Stimulated activated CD8-positive, alpha-beta memory T cell treated with anti-CD3 and anti-CD28 coated beads, Interleukin-4, amount 100 ng/mL, for 1 hour (primary cell): ENCODE measurements around the gene ACCS.

Experiments
- DNase-seq, 2 donors: peaks; one replicate each; pipeline ENCODE4 v3.0.0-alpha.2; 2020; ENCODE audit warnings: low read depth in 2 of 2, low spot score in 1 of 2

ACCS gene, protein sequence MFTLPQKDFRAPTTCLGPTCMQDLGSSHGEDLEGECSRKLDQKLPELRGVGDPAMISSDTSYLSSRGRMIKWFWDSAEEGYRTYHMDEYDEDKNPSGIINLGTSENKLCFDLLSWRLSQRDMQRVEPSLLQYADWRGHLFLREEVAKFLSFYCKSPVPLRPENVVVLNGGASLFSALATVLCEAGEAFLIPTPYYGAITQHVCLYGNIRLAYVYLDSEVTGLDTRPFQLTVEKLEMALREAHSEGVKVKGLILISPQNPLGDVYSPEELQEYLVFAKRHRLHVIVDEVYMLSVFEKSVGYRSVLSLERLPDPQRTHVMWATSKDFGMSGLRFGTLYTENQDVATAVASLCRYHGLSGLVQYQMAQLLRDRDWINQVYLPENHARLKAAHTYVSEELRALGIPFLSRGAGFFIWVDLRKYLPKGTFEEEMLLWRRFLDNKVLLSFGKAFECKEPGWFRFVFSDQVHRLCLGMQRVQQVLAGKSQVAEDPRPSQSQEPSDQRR

DNA sequence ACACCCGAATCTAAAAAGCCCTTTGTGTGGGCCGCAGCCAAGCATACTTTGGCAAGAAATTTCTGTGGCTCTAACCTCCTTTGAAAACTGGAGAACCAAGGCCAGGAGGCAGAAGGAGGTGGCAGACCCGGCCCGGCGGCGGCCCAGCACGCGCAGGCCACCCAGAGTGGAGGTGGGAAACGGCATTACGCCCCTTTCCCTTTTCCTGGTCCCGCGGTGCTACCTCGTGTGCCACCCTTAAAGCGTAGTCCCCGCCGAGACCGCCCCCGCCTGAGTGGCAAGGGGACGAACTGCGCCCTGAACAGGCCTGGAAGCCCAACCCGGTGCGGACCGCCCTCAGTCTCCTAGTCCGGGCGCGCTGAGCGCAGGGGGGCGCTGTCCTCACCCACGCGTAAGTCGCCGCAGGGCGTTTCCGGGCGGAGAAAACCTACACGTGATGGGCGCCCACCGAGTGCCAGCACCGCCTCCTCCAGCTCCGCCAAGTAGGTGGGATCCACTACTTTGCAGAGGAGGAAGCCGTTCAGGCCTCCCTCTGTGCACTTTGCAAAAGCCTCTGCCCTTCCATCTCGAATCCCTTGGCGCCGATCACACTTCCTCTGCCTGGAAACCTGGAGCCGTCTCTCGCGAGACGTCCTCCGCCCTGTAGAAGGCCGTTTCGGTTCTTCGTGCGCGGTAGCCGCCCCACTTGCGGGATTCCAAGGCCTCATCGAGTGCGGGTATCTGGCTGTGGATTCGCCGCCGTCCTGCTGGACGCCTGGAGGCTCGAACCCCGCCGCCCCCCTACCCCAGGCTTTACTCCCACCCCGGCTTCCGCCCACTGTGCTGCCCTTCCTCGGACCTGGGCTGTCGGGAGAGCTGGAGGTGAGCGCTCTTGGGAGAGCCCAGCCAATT, at the start of gene ACCS:
ACCS (plus strand) TSS at position 430 of the 891 bp plus-strand sequence. CDS start 1,358 bp downstream, outside the sequence.
- DNase-seq = peak; percentile 67 to 79

GRCh38 chr11:44016546-44017442, 49.3 kb upstream of the ACCS start:
- DNase-seq = no peak

DNA sequence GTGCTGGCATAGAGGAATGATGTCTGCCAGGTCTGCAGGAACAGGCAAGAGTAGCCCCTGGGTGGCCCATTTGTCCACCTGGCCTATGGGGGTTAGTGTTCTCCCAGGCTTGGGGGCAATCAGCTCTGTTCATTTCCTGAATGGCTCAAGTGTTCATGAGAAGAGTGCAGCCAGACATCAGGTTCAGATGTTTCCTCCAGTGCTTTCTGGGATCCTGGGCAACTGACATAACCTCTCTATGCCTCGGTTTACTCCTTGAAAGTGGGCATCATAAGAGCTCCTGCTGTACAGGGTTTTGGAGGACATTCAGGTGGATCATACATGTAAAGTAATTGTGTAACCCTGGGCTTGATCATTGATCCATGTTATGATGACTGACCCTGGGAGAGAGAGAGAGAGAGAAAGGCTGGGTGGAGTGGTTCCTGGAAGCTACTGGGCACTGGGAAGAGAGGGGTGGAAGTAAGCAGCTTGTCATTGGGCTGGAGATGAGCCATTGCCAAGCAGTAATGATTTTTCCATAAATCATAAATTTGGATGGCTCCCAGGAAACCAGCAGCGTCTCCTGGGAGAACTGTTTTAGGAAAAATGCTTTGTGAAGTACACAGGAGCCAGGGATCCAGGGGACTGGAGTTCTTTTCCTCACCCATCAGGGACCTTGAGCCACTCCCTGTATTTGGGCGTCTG, 48.5 kb upstream of the ACCS start:
- DNase-seq = no peak

DNA sequence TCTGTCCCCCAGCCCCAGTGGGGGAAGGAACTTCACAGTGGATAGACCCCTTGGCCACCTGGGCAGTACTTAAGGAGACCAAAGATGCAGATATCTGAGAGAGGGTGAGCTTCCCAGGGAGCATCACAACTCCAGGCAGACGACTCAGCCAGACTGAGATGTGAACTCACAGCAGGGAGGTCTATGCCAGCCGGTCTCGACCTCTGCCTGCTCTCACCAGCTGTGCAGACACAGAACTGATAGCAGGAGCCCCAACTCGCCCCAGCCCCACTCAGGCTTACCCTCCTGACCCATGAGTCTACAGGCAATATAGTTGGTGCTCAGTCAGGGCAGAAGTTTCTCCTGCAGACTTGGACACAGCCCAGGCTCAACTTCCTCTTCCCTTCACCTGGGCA, 47.9 kb upstream of the ACCS start:
- no peak for DNase-seq

DNA sequence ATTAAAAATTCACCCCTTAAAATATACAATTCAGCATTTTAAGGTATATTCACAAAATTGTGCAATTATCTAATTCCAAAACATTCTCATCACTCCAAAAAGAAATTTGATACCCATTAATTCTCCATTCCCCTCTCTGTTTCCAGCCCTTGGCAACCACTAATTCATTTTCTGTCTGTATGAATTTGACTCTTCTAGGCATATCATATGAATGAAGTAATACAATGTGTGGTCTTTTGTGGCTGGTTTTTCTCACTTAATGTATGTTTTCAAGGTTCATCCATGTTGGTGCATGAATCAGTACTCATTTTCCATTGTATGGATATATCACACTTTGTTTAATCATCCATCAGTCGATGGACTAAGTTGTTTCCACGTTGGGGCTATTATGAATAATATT, 47.2 kb upstream of the ACCS start:
- DNase-seq = no peak

DNA sequence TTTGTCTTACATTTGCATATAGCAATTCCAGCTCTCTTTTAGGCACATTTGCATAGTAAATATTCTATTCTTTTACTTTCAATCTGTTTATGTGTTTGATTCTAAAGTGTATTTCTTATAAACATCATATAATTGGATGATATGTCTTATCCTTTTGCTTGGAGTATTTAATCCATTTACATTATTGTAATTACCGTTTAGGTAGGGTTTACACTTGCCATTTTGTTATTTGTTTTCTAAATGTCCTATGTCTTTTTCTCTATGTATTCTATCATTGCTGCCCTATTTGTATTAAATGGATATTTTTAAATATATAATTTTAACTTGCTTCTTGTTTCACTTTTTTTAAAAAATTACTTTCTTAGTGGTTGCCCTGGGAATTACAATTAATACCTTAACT, 41.1 kb upstream of the ACCS start:
- DNase-seq = no peak

DNA sequence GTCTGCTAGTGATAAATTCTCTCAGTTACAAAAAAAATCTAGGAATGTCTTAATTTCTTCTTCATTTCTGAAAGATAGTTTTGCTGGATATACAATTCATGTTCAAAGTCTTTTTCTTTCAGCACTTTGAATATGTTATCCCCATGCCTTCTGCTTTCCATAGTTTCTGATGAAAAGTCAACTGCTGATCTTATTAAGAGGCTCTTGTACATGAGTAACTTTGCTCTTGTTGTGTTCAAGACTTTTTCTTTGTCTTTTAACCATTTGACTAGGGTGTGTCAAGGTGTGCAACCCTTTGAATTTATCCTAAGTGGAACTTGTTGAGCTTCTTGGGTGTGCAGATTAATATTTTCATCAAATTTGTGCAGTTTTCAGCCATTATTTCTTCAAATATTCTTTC, 40.3 kb upstream of the ACCS start:
- no peak for DNase-seq

- DNase-seq = no peak
These were observed 37.7 kb upstream of the ACCS start for GRCh38 chr11:44028401-44028800.

GRCh38 chr11:44028816-44029506, 37.1 kb upstream of the ACCS start:
- DNase-seq = no peak

DNA sequence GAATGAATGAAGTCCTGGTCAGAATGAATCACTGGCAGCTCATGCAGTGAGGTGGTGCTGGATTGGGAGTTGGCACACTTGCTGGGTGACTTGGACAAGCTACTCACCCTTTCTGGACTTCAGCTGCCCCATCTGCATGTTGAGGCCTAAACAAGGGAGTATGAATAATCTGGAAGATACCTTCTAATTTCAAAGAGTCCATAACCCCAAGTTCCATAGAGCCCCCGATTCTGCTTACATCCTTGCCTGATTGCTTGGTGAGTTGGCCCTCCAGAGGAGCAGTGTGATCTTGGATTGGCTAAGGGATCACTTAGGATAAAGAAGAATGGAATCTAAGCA, 36.6 kb upstream of the ACCS start:
- no peak for DNase-seq

DNA sequence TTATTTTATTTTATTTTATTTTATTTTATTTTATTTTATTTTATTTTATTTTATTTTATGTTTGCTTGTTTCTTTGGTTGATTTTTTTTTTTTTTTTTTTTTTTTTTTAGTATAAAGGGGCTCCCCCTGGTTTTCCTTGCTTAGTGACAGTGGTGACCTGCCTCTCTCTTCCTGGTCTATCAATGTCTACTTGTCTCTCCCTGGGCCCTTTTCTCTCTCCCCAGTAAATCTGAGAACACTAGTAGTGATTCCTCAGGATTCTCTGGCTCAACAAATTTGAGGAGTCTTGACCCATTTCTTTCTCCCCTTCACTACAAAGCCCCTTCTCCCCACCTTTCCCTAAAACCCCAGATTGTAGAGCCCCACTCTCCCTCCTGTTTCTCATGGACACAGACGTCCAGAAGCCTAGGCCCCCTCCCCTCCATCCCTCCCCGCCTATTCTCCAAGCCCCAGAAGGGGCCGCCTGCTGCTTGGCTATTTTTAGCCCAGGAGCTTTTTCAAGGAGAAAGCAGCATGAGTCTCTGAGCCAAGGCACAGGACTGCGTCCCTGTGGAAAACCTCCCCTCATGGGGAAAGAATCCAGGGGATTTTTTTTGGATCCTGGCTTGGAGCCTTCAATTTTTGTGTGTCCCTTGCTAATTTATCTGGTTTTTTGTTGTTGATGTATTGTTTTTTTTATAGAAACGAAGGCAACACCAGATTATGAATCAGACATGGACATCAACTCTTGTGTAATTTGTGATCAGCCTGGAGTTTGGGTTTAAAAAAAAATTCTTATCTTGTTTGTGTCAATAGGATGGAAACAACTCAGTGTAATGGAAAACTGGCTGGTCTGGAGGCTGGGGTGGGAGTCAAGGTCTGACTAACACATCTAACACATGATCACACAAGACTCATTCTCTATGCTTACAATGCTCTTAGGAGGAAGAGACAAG, 35.8 kb upstream of the ACCS start:
- no peak for DNase-seq

- no peak for DNase-seq
These were observed 35.1 kb upstream of the ACCS start for GRCh38 chr11:44030996-44031395.

DNA sequence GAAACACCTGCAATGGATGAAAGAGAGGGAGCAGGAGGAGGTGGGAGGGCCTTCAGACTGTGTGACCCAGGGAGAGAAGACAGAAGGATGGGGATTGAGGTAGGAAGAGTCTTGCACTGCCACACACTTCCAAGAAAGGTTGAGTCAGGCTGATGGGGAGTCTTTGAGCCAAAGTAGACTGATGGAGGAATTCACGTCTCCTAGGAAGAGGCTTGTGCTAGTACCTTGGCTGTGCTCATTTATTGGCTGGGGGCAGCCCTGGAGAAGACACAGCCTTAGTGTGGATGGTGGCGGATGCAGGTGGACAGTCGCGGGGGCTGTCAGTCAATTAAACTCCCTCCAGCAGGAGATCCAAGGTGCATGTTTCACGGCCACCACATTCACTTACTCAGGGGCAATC, 34.5 kb upstream of the ACCS start:
- no peak for DNase-seq

DNA sequence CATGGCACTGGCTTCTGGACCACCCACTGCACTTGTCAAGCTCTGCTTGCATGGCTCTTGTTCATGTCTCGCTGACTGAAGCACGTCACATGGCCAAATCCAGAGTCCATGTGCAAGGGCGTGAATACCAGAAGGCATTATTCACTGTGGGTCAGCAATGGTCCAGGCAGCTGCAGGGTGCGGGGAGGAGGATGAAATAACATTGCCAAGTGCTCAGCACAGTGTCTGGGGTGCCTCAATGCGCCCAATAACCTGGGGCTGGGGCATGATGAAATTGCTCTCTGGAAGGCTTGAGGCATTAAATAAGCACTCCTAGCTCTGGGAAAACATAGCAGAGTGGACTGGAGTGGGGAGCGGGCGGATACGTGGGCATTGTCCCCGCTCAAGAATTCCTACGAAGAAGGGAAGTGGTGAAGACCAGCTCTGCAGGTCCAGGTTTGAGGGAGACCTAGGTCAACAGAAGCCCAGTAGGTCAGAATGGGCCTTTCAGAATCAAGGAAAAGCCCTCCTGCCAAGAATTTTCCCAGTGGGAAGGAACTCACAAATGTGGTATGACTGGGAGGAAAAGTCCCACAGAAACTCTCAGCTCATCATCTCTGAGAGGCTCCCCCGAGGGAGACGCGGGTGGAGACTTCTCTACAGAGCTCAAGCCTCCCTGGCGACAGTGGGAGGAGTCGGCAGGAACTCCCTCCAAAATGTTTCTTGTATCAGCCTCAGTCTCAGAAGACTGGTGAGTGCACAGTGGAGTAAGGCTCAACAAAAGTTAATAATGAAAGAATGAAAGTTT, 33.6 kb upstream of the ACCS start:
- no peak for DNase-seq

DNA sequence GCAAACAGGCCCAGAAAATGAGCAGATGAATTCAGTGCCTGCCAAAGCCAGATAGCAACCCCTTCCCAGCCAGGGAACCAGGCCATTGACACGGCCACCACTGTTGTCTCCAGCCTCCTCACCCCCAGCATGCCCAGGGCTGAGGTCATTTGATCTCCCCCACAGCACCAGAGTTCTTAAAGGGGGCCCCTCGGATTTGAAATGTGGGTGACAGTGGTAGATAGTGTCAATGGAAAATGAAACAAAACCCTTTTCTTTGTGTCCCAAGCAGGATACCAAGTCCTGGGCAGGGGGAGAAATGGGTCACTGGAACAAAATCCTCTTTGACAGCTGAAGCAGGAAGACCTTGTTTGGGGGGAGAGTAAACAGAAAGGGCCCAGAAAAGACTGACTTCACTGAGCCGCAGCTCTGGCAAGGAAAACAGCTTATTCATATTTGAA, 32.6 kb upstream of the ACCS start:
- DNase-seq = no peak

DNA sequence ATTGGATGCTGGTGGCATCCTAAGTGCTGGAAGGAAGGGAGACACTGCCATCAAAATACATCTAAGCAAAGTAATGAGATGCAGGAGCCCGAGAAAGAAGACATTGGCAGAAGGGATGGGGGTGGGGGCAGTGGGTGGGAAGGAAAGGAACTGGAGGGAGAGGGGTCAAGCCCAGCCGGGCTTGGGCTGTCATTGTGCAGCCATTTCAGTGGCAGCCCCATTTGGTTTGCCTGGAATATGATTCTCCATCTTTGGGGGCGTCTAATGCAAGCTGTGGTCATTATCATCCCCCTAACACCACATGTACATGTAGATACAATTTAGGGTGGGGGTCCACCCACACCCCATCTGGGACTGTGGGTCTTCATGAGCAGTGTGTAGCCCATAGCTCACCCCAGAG, 32.2 kb upstream of the ACCS start:
- DNase-seq = no peak

DNA sequence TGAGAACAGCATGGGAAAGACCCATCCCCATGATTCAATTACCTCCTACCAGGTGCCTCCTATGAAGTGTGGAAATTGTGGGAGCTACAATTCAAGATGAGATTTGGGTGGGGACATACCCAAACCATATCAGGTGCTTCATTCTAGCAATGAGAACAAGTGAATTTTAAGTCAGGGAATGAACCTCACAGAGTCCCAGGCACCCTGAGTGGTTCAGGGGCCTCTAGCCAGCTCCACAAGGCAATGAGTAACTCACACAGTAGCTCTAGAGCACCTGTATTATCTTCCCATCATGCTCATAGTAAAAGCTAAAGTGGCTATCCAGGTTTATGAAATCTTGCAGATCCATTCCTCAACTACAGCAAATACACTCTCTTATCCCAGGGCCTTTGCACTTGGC, 31.4 kb upstream of the ACCS start:
- DNase-seq = no peak
